PC-9 (cell line): ENCODE data around the gene TBX15.

ENCODE experiments used
- EZH2 ChIP-seq: fragments of 200-600 bp; sonication (generic); IDR thresholded peaks from 2 replicates; pipeline ENCODE4 v1.8.0; 2017; ENCODE audit warnings: antibody characterized with exemption, low read depth
- TF ChIP-seq, protein P1 (sequence below): fragments of 200-600 bp; sonication (generic); conservative IDR thresholded peaks from 2 replicates; pipeline ENCODE4 v1.6.1; 2017; ENCODE audit warnings: mixed run types, antibody characterized with exemption, mild to moderate bottlenecking, moderate library complexity

DNA sequence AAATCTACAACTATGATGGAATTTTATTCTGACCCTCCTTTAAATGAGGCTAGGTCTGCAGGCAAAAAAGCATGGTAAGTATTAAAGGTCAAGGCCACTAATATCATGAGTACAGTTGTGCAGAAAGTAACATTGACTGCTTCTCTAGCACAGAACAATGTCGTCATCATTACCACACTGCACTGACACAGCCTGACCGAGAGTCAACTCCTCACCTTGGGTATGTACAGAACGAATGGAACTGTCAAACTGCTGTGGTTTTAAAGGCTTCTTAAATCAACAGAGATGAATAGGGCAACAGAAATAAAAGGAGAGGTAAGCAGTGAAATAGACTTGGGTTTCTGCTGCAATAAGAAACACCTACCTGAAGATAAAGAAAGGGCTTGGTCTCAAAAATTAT is 88.8 kb downstream of the TBX15 start:
- TF ChIP-seq, protein P1, sequence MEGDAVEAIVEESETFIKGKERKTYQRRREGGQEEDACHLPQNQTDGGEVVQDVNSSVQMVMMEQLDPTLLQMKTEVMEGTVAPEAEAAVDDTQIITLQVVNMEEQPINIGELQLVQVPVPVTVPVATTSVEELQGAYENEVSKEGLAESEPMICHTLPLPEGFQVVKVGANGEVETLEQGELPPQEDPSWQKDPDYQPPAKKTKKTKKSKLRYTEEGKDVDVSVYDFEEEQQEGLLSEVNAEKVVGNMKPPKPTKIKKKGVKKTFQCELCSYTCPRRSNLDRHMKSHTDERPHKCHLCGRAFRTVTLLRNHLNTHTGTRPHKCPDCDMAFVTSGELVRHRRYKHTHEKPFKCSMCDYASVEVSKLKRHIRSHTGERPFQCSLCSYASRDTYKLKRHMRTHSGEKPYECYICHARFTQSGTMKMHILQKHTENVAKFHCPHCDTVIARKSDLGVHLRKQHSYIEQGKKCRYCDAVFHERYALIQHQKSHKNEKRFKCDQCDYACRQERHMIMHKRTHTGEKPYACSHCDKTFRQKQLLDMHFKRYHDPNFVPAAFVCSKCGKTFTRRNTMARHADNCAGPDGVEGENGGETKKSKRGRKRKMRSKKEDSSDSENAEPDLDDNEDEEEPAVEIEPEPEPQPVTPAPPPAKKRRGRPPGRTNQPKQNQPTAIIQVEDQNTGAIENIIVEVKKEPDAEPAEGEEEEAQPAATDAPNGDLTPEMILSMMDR = no peak
- no peak for TF ChIP-seq EZH2
